Bronchial epithelial cell (primary cell): ENCODE results near the gene FAM184A. TPM values are rescaled to one million over a fixed set of nuclear protein-coding genes. Genes with fewer than 3 reads are reported as not detected.

ENCODE experiments used
- DNase-seq: peaks from one replicate; pipeline ENCODE4 v3.0.0-alpha.2; 2010; ENCODE audit warnings: low read depth
- FAIRE-seq: peaks from 2 replicates; lab custom pipeline; 2011; peaks lifted over from hg19 to GRCh38; lab: Jason Lieb, UNC
- H3K27me3 ChIP-seq: 2 replicates; pipeline ENCODE4 v1.5.1; 2011; ENCODE audit warnings: low read length; ENCODE audit not compliant: control insufficient read depth, insufficient read depth
- H3K36me3 ChIP-seq: 2 replicates; pipeline ENCODE4 v1.5.1; 2011; ENCODE audit warnings: low read length; ENCODE audit not compliant: control insufficient read depth, insufficient read depth
- H3K4me3 ChIP-seq: 2 replicates; pipeline ENCODE4 v1.5.1; 2011; ENCODE audit warnings: mild to moderate bottlenecking, low read depth, low read length, control low read depth
- CTCF ChIP-seq: IDR thresholded peaks from 2 replicates; pipeline ENCODE4 v1.5.1; 2011; ENCODE audit warnings: mild to moderate bottlenecking, moderate library complexity, low read length, control low read depth, inconsistent platforms; ENCODE audit not compliant: insufficient read depth, severe bottlenecking
- total RNA-seq: library from RNA; depleted of rRNA; stranded (reverse); fragments of >200 nt; gene quantifications from 2 replicates; pipeline ENCODE4 v1.2.1, GENCODE V29; 2014

Gene FAM184A
- total RNA-seq, 1 donor from 2014 or later = under 0.01 TPM

- DNase-seq (no peak), FAIRE-seq (no peak)
- TF ChIP-seq CTCF = no peak
- peaks cover 5% of the 10 kb centered on the region for H3K27me3 ChIP-seq
- no peak overlapping the region for H3K4me3 ChIP-seq
- H3K36me3 ChIP-seq = no peaks in the 10 kb centered on the region
These were observed 35.5 kb upstream of the FAM184A start for GRCh38 chr6:119113961-119114360.

GRCh38 chr6:119112812-119113530, 34.5 kb upstream of the FAM184A start:
- Histone ChIP-seq H3K27me3 (peaks cover 5% of the 10 kb centered on the region), H3K4me3 (no peak overlapping the region), H3K36me3 (no peaks in the 10 kb centered on the region)
- no peak for TF ChIP-seq CTCF
- DNase-seq (no peak), FAIRE-seq (no peak)

- FAIRE-seq (no peak), DNase-seq (peak; percentile 58)
- Histone ChIP-seq H3K27me3 (peaks cover 2% of the 10 kb centered on the region), H3K36me3 (no peaks in the 10 kb centered on the region), H3K4me3 (no peak overlapping the region)
- peak; percentile 49 for TF ChIP-seq CTCF
These were observed 32.4 kb upstream of the FAM184A start for GRCh38 chr6:119110601-119111548.

- Histone ChIP-seq H3K27me3 (peaks cover 2% of the 10 kb centered on the region), H3K4me3 (no peak overlapping the region), H3K36me3 (no peaks in the 10 kb centered on the region)
- no peak for DNase-seq
- no peak for FAIRE-seq
- no peak for TF ChIP-seq CTCF
These were observed 31.3 kb upstream of the FAM184A start for GRCh38 chr6:119109654-119110325.

GRCh38 chr6:119108076-119108475, 29.6 kb upstream of the FAM184A start:
- DNase-seq (no peak), FAIRE-seq (no peak)
- Histone ChIP-seq H3K36me3 (no peaks in the 10 kb centered on the region), H3K4me3 (no peak overlapping the region), H3K27me3 (no peaks in the 10 kb centered on the region)
- no peak for TF ChIP-seq CTCF
